Adipose tissue (tissue), 3 donors: ENCODE results near the gene CALR3. TPM values are rescaled to one million over a fixed set of nuclear protein-coding genes. Genes with fewer than 3 reads are reported as not detected.
"Not testable (repeated sequence)": the region's sequence is repeated elsewhere in the genome, so short reads cannot be mapped to it uniquely, and the experiment has no call there.

ENCODE experiments used
- H3K27ac ChIP-seq: one replicate; pipeline ENCODE4 v1.5.1; 2013; ENCODE audit warnings: low read depth, low read length
- WGBS, 3 donors: extraction: QIAGEN DNeasy Blood & Tissue Kit; methylation state at CpG; one replicate each; pipeline ENCODE4 v1.1.7; 2013; 5-methylcytosine and 5-hydroxymethylcytosine counted together
- polyA plus RNA-seq, 3 donors: library from polyadenylated mRNA; stranded (reverse); fragments of 200-250 nt; gene quantifications; one replicate each; pipeline ENCODE4 v1.2.3, GENCODE V29; 2013
- donor health status: healthy with polysubstance abuse.
- donor health status: Bipolar disorder and iron deficiency.
- donor health status: healthy.

Gene CALR3
- polyA plus RNA-seq, 3 donors: not detected

DNA sequence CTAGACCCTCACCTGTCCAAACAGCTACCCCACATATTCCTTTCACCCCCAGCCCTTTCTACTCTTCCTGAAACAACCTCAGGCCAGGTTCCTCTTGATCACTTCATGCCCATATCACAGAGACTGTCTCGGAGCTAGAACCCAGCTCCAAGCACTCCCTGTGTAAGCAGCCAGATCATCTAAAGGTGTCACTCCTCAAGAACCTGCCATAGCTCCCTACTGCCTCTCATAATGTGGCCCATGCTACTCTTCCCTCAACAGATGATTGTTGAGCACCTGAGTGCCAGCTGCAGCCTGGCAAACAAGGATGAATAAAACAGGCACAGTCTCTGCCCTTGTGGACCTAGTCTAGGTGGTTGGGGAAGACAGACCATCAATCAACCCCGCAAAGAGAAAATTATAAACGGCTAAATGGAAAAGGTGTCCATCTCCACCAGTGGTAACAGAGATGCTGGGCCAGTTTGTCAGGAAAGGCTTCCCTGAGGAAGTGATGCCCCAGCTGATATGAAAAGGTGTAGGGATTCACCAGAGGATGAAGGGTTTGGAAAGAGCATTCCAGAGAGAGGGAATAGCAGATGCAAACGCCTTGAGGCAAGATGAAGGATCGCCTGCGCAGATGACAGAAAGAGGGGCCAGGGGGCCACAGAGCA lies 32.5 kb downstream of the CALR3 start:
- H3K27ac ChIP-seq: no peak overlapping the region

DNA sequence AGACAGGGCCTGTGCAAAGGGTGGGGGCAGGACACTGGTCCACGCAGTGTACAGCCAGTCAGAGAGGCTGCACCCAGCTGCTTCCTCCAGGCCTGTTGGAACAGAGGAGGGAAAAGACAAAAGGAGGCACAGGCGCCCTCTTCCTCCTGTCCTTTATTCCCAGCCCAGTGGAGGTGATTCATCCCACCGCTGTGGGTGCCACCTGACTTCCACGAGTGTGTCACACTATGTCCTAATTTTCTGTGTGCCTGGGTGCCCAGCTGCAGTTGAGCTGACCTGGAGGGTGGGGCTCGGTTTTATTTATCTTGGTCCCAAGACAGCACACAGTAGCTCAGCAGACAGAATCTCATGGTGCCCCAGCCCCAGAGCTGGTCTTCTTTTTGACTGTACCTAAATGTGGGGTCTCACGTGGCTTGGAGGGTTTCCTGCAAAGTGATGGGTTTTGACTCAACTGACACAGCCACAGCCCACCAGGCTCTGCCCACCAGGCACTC lies 33.2 kb downstream of the CALR3 start:
- 58 to 73% (median 67%) methylated on average over 6 of the region's 6 CpGs for WGBS, 3 donors
- H3K27ac ChIP-seq: no peak overlapping the region

More for the DNA sequence above, 32.5 kb downstream of the CALR3 start:
- WGBS, 3 donors: 68 to 89% (median 85%) methylated on average over 6 of the region's 6 CpGs

- H3K27ac ChIP-seq: no peak overlapping the region
- 51 to 81% (median 59%) methylated on average over 9 of the region's 9 CpGs for WGBS, 3 donors
Measured at GRCh38 chr19:16461630-16462051, 34.3 kb downstream of the CALR3 start.

- 72 to 84% (median 77%) methylated on average over 8 of the region's 8 CpGs for WGBS, 3 donors
- H3K27ac ChIP-seq: no peak overlapping the region
Measured at GRCh38 chr19:16460454-16460853, 35.5 kb downstream of the CALR3 start.

DNA sequence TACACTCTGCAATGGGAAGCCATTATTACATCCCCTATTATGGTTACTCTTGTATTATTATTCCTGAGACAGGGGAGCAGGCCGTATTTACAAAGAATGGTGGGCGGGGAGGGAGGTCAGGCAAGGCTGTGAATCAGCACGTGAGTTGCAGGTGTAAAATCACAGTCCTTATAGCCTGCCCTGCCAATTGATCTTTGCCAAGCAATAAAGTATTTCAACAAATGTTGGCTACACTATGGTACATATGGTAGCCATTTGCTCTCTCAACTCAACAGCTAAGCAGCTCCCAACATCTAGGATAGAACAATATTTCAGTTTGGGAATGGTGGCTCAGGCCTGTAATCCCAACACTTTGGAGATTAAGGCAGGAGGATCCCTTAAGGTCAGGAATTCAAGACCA lies 36.3 kb downstream of the CALR3 start:
- 47 to 93% (median 92%) methylated on average over 3 of the region's 3 CpGs for WGBS, 3 donors
- no peak overlapping the region for H3K27ac ChIP-seq

DNA sequence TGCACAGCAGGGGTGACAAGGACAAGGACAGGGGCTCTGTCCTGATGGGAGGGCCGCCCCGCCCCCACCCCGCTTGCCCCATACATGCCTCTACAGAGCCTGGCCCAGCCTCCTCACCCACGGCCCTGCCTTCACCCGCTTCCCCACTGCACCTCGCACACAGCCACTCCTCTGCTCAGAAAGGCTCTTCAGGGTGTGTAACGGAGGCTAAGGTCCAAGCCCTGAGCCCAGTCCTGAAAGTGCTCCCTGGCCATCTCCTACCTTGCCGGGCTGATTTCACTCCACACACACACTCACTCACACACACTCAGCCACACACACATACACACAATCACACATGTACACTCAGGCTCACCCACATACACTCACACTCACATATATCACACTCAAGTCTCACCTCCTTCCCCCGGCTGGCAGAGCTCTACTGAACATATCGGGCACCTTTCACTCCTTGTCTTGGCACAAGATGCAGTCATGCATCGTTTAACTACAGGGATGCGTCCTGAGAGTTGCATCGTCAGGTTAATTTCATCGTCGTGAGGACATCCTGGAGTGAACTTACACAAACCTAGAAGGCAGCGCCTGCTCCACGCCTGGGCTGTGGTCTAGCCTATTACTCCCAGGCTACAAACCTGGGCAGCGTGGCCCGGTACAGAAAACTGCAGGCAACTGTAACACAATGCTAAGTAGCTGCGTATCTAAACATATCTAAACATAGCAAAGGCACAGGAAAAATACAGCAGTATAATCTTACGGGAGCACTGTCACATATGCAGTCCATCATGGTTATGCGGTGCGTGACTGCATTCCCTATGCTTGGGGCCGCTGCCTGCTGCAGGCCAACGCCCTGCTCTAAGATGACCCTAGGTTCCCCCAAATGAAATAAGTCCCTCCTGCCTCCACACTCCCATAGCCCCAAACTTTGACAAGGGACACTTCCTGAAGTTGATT lies 37.3 kb downstream of the CALR3 start:
- no peak overlapping the region for H3K27ac ChIP-seq
- WGBS, 3 donors: 68 to 88% (median 74%) methylated on average over 25 of the region's 25 CpGs

DNA sequence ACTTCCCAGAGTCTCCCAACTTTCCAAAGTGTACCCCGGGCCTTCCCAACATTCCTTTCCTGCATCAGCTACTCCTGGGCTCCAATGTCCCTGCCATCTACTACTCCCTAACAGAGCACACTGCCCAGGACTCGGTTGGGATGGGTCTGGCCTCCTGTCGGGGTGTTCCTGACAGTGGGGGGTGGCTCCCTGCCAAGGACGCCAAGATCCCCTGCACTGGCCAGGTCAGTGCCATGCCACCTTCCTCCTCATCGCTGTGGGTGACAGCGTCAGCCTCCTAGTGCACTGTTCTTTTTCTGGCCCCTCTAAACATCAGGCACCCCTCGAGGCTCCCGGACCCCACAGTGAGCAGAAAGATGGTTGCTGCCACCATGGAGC lies 38.0 kb downstream of the CALR3 start:
- no peak overlapping the region for H3K27ac ChIP-seq
- 43 to 52% (median 46%) methylated on average over 8 of the region's 8 CpGs for WGBS, 3 donors

- WGBS, 3 donors: 8 to 45% (median 11%) methylated on average over 15 to 16 of the region's 16 CpGs
- H3K27ac ChIP-seq: no peak overlapping the region
Measured at GRCh38 chr19:16457195-16457953, 38.6 kb downstream of the CALR3 start.

GRCh38 chr19:16456652-16457194 lies 39.2 kb downstream of the CALR3 start:
- 49 to 62% (median 54%) methylated on average over 11 of the region's 11 CpGs for WGBS, 3 donors

DNA sequence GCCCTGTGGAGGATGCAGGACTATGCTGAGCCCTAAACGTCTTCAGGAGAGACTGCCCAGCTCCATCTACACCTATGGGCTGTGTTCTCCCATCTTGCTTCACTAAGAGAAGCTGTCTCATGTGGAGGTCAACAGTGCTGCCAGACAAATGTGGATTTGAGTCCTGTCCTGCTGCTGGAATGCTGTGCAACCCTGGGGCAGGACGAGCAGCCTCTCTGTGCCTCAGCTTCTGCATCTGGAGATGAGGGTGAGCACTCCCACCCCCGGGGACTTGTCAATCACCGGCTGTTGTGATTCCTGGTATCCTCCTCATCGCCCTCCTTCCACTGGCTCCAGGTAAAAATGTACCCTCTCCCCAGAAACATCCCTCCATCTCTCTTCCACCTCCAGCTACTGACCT lies 40.5 kb downstream of the CALR3 start:
- WGBS, 3 donors: 90 to 91% (median 91%) methylated on average over 5 of the region's 5 CpGs
- H3K27ac ChIP-seq: no peak overlapping the region

More at GRCh38 chr19:16456652-16457194, 39.2 kb downstream of the CALR3 start:
- no peak overlapping the region for H3K27ac ChIP-seq

- H3K27ac ChIP-seq: no peak overlapping the region
- 61 to 66% (median 65%) methylated on average over 10 of the region's 10 CpGs for WGBS, 3 donors
Measured at GRCh38 chr19:16454351-16454918, 41.5 kb downstream of the CALR3 start.

GRCh38 chr19:16452325-16452724 lies 43.6 kb downstream of the CALR3 start:
- 88 to 92% (median 88%) methylated on average over 8 of the region's 8 CpGs for WGBS, 3 donors
- H3K27ac ChIP-seq: no peak overlapping the region

GRCh38 chr19:16449330-16449961 lies 46.5 kb downstream of the CALR3 start:
- 54 to 88% (median 61%) methylated on average over 6 of the region's 6 CpGs for WGBS, 3 donors
- no peak overlapping the region for H3K27ac ChIP-seq

- not testable (repeated sequence) for H3K27ac ChIP-seq
- WGBS, 3 donors: 94 to 98% (median 95%) methylated on average over 3 of the region's 3 CpGs
Measured at GRCh38 chr19:16448872-16449271, 47.1 kb downstream of the CALR3 start.

DNA sequence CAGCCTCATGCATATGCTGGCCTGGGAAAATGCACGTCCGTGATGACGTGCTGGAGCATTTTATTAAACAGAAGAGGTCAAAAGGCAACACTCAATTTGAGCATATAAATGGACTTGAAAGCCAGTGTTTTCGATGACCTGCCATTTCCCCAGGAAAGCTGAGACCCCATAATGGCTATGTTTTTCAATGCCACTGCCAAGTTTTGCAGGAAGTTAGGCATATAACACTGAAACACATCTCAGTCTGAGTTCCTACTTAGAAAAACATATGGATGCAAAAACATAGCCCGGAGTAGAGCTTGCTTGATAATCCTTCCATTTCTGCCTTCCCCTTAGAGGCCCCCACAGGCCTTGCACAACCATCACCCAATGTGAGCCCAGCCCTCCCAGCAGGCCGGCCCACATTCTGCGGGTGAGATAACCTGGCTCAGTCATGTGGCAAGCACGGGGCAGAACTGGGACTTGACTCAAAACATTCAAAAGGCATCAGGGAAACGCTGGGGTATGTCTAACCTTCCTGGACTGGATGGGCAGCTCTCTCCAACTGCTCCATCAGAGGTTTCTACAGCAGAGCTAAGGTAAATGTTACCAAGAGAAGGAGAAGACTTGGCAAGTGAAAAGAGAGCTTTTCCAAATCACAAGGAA lies 49.1 kb downstream of the CALR3 start:
- WGBS, 3 donors: 13 to 30% (median 15%) methylated on average over 9 of the region's 9 CpGs
- H3K27ac ChIP-seq: peak overlapping the region; percentile 32

GRCh38 chr19:16446108-16446723 lies 49.8 kb downstream of the CALR3 start:
- WGBS, 3 donors: 68 to 78% (median 77%) methylated on average over 13 of the region's 13 CpGs
- H3K27ac ChIP-seq: no peak overlapping the region
